Measurements from ENCODE around the gene COPA.
"Not testable (repeated sequence)": the region's sequence is repeated elsewhere in the genome, so short reads cannot be mapped to it uniquely, and the experiment has no call there.

COPA gene

GRCh38 chr1:160322831-160323230 is 20.2 kb downstream of the COPA start:
- no peak for DNase-seq

GRCh38 chr1:160315359-160315758 is 27.7 kb downstream of the COPA start:
- no peak for DNase-seq

DNA sequence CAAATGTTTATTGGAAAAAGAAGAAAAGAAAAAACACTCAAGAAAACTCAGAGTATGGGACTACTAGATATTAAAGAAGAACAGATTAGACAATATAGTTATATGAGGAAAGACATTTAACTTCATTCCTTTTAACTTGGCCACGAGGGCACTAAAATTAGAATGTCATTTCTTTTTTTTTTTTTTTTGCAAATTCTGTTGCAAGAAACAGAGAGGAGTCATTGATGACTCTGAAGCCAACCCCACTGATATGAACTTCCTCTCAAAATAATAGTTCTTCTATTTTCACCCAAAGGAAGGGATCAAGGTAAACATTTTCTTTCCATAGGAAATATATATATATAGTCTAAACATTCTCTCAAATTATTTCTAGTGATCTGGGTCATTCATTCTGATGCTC is 33.5 kb downstream of the COPA start:
- DNase-seq, result no peak

- DNase-seq, result no peak
Observed at GRCh38 chr1:160309185-160309557, 33.9 kb downstream of the COPA start.

GRCh38 chr1:160308451-160309184 is 34.4 kb downstream of the COPA start:
- DNase-seq, result no peak

DNA sequence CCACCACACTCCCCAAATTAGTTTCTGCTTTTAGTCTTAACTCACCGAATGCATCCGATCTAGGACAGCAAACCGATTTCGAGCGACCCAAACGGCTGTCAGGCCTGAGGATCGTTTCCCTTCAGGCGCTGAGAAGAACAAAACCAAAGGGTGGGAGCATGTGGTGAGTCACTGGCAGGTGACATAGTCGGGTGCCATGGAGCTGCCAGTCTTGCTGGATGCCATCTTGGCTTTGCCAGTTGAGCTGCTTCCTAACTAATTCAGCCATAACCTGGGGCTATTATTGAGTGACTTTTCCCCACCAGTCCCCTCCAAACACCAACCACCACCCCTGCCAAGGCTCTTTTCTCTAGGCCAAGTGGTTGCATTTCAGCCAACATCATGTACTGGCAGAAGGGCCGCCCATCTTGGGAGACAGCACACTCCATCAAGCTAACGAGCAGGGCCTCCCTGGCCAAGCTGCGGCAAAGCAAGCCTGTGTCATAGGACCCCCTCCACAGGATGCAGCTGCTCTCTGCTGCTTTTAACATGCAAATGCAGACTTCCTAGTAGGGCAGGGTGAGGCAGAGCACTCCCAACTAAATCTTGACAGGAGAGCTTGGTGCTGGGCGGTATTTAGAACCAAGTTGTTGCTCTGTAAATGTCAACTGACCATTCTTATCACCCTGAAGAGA is 35.8 kb downstream of the COPA start:
- DNase-seq, result no peak

DNA sequence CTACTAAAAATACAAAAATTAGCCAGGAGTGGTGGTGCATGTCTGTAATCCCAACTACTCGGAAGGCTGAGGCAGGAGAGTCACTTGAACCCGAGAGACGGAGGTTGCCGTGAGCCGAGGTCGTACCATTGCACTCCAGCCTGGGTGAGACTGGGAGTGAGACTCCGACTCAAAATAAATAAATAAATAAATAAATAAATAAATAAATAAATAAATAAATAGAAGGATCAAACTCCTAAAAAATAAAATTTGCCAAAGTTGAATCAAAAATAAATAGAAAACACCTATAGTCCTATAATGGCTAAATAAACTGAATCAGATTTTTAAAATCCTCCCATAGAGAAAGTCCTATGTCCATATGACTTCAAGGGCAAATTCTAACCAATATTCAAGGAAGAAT is 42.9 kb downstream of the COPA start:
- no peak for DNase-seq

DNA sequence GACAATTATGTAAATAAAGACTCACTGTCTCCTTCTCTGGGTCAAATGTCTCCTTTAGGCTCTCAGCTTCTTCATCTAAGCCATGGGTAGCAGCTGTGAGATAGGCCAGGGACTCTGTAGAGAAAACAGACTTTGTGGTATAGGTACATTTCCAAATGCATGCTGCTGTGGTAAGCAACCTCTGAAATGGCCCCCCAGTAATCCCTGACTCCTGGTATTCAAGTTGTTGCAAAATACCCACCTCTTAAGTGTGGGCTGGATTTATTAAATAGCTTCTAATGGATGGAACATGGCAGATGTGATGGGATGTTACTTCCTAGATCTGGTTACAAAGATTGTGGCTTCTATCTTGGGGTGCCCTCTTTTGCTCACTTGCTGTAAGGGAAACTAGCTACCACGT is 47.0 kb downstream of the COPA start:
- DNase-seq, result no peak

GRCh38 chr1:160293020-160293968 is 49.8 kb downstream of the COPA start:
- no peak for DNase-seq

DNA sequence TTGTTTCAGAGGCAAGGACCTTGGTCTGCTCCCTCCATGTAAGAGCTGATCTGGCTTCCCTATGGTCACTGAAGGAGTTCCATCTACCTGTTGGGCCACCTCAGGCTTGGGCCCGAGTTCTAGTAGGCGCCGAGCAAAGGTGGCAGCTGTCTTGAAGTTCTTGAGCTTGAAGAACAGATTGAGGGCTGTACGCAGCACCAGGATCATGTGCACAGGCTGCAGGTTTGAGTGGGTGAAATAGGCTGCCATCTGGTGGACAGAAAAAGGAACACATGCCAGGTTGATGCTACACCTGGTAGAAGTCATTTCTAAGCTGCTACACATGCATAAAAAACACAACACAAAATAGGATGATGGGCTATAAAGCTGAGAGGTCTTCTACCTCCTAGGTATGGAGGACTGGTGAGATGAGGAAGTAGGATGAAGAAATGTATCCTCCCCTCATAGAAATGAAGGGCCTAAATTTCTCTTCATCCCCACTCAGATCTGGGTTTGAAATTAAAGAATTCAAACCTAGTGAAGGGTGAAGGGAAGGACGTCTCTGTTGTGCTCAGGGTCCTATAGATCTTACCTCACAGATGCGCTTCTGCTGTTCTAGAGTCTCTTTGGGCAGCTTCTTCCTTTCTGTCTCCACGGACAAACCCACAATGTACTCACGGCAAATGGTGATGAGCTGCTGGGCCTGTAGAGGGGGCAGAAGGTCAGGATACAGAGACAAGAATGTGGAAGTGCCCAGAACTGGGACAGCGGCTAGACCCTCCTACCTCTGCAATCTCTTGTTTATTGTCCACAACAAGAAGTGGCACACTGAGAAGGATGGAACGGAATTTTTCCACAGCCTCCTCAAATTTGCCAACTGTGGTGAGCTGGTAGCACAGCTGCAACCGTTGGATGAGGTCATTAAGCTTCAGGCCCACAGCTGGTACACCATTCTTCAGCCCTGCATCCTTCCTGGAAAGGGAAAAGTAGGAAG is 51.5 kb downstream of the COPA start:
- peak; percentile 80 for DNase-seq

- DNase-seq, result not testable (repeated sequence)
Observed at GRCh38 chr1:160287769-160288168, 55.3 kb downstream of the COPA start.

DNA sequence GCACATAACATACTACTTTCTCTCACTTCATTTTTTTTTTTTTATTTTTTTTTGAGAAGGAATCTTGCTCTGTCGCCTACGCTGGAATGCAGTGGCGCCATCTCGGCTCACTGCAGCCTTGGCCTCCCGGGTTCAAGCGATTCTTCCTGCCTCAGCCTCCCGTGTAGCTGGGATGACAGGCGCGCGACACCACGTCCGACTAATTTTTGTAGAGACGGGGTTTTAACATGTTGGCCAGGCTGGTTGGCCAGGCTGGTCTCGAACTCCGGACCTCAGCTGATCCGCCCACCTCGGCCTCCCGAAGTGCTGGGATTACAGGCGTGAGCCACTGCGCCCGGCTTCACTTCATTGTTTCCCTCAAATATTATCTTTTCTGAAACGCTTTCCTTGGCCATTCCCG is 57.5 kb downstream of the COPA start:
- DNase-seq, result no peak

DNA sequence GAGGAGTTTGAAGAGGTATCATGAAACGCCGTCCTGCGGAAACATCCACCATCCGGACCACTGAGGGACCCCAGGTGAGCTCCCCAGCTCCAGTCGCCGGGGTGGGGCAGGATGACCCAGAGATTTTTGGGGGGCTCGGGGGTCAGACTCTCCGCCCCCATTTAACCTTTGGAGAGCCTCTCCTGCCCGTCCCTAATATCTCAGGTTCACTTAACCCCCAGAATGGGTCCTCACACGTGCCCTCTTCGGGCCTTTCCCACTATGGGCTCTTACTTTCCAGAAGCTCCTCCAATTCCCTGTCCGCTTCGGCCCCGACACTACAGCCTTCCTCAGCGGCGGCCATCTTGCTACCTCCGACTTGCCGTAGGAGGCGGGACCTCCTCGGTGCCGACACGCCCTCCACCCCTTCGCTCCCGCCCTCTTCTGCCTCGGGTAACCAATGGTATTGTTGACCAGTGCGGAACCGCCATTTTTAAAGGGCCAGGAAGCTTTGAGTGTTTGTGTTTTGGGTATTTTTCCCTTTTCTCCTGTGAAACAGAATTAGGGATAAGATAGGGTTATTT is 58.2 kb downstream of the COPA start, which contains the start of gene PEX19:
TSS of gene PEX19 (minus strand) at position 352 of the 563 bp plus-strand sequence. CDS start at position 343, 9 bp downstream.
- DNase-seq, result peak; percentile 97

DNA sequence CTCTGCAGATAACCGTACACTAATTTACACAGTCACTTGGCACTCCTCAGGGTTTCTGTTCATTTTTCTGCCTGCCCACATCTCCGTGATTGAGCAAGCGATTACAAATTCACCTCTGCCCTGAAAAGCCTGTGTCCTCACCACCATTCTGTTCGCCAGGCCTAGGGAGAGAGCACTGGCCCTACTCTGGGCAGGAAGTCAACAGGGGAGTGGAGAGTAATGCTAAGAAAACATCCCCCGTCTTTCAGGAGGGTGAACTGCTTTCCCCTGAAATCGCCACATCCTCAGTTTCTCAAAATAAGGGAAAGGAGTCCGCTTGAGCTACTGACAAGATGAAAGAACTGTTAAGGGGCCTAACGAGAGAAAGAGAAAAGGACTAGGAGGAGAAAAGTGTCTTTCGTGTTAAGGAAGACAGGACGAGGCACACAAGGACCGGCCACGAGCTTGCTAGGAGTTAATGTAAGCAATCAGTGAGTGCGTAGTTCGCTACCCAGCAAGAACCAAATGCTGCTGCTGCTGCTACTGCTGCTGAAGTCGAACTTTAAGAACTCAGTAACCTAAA is 58.7 kb downstream of the COPA start:
- peak; percentile 60 for DNase-seq

DNA sequence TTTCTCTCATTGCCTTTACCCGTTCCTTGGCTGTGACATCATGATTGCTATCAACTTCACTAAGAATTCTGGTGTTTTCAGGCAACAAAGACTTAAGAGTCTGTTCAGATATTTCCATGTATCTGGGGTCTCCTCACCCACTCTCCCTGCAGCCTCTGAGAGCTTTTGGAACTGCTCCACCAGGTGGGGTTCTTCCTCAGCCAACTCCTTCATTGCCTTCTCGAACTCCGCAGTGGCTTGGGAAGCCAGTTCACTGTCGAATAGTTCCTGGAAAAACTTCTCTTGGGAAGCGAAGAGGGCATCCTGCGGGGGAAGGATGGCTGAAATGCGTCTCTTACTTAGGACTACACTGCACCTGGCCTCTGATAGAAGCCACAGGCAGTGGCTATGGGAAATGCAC is 60.2 kb downstream of the COPA start:
- DNase-seq, result no peak

GRCh38 chr1:160277987-160278386 is 65.1 kb downstream of the COPA start:
- no peak for DNase-seq

- DNase-seq, result no peak
Observed at GRCh38 chr1:160277330-160277729, 65.7 kb downstream of the COPA start.

- DNase-seq, result no peak
Observed at GRCh38 chr1:160271025-160271424, 72.0 kb downstream of the COPA start.

DNA sequence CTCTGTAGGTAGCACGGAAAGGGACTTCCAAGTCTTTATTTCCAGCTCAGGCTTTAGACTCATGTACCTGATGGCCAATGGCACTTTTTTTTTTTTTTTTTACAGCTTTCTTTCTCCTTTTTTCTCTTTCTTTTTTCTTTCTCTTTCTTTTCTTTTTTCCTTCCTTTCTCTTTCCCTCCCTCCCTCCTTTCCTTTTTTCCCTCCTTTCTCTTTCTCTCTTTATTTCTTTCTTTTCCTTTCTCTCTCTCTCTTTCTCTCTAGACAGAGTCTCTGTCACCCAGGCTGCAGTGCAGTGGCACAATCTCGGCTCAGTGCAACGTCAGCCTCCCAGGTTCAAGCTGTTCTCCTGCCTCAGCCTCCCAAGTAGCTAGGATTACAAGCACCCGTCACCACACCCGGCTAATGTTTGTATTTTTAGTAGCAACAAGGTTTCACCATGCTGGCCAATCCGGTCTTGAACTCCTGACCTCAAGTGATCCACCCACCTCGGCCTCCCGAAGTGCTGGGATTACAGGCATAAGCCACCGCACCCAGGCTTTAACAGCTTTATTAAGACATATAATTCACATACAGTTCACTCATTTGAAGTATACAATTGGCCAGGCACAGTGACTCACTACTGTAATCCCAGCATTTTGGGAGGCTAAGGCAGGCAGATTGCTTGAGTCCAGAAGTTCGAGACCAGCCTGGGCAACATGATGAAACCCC is 75.6 kb downstream of the COPA start:
- no peak for DNase-seq

GRCh38 chr1:160264795-160265307 is 78.2 kb downstream of the COPA start:
- no peak for DNase-seq

All from islet precursor cell (in vitro differentiated cells).